Measurements from ENCODE around the gene ERCC5. TPM values are rescaled to one million over a fixed set of nuclear protein-coding genes. Genes with fewer than 3 reads are reported as not detected.

Gene ERCC5
- total and polyA plus RNA-seq, 2 of the 8 experiments (the other 6 are each of a cell fraction or from before 2014, with no cell fraction given), result 3.8 to 24.4 TPM

- FAIRE-seq (no peak), DNase-seq (ENCODE audit: low read depth in 1 of 2, low spot score in 2 of 2) (no peak)
- H4K8ac ChIP-seq (ENCODE audit: extremely low read depth, insufficient read depth, low read length), result no peak overlapping the region
- H3K14ac ChIP-seq (ENCODE audit: insufficient read length), result no peak overlapping the region
- H2BK12ac ChIP-seq (ENCODE audit: low read depth, low read length), result no peak overlapping the region
- H3K79me1 ChIP-seq (ENCODE audit: low read depth, low read length), result no peaks in the 10 kb centered on the region
- no peak overlapping the region for H4K91ac ChIP-seq (replicated peaks; ENCODE audit: insufficient read length, low read length)
- no peak overlapping the region for H3K9ac ChIP-seq (replicated peaks in 1 of 4; ENCODE audit: extremely low read depth in 1 of 4, low read depth in 3 of 4, low read length in 3 of 4)
- no peaks in the 10 kb centered on the region for H4K20me1 ChIP-seq (replicated peaks in 1 of 2; ENCODE audit: control insufficient read depth in 1 of 2, insufficient read depth in 2 of 2, low read length in 2 of 2)
- no peak overlapping the region for H2BK15ac ChIP-seq (ENCODE audit: low read length)
- TF ChIP-seq HDAC2 (IDR thresholded peaks at IDR 0.05; ENCODE audit: borderline replicate concordance in 1 of 2, low read depth in 2 of 2, low read length in 2 of 2) (no peak), YY1 (IDR thresholded peaks at IDR 0.05; ENCODE audit: low read depth, low read length) (no peak), SP4 (IDR thresholded peaks at IDR 0.05; ENCODE audit: low read length) (no peak), TEAD4 (IDR thresholded peaks at IDR 0.05; ENCODE audit: low read depth, low read length) (no peak), NRF1 (IDR thresholded peaks at IDR 0.05; ENCODE audit: low read depth, low read length) (no peak), POU5F1 (IDR thresholded peaks at IDR 0.05; ENCODE audit: low read depth, low read length) (no peak), GABPA (IDR thresholded peaks at IDR 0.05; ENCODE audit: borderline replicate concordance, insufficient read depth, low read length) (no peak), RXRA (IDR thresholded peaks at IDR 0.05; ENCODE audit: insufficient read depth, low read depth, low read length) (no peak), POLR2A (IDR thresholded peaks at IDR 0.05; ENCODE audit: control extremely low read depth in 1 of 2, low read depth in 2 of 2, low read length in 2 of 2) (no peak), BACH1 (IDR thresholded peaks at IDR 0.05; ENCODE audit: low read length) (no peak), EZH2 (IDR thresholded peaks at IDR 0.05; ENCODE audit: low read depth, low read length, severe bottlenecking) (no peak), POLR2AphosphoS5 (IDR thresholded peaks at IDR 0.05; ENCODE audit: low read depth, low read length) (no peak), CTBP2 (IDR thresholded peaks at IDR 0.05; ENCODE audit: borderline replicate concordance, insufficient read depth, insufficient read length, low read length) (no peak)
- H3K9me3 ChIP-seq (ENCODE audit: insufficient read depth in 2 of 2, low read depth in 1 of 2, low read length in 1 of 2), result peaks cover 0 to 2% of the 10 kb centered on the region in 2 experiments; a peak in 1 of 4 replicates
- ChIA-PET CTCF (ENCODE audit: partially characterized antibody) (interaction anchor here (0.9 to 5.2 kb wide), 23 partner anchors 9 to 1480 kb away, joined by 3 to 39 read pairs (median 5); no protein-coding TSS in a partner anchor), POLR2A (ENCODE audit: partially characterized antibody) (no interaction called here)
- no peak overlapping the region for H3K23ac ChIP-seq (ENCODE audit: insufficient read length)
- no peak overlapping the region for H4K5ac ChIP-seq (ENCODE audit: insufficient read length, low read depth, low read length)
- H2BK5ac ChIP-seq (ENCODE audit: low read depth, low read length), result no peak overlapping the region
- no peak overlapping the region for H3K27ac ChIP-seq (ENCODE audit: low read depth, low read length)
- 86% methylated on average over 3 of the region's 3 CpGs; no CpG with 5 or more reads in 1 of the 2 experiments for WGBS, 2 experiments (ENCODE audit: extremely low coverage in 1 of 2, insufficient coverage in 1 of 2, insufficient read length in 1 of 2, insufficient replicate concordance in 2 of 2, low coverage in 1 of 2, low lambda C conversion rate in 2 of 2, missing lambda C conversion rate in 1 of 2)
- H2AK5ac ChIP-seq (ENCODE audit: low read depth, low read length), result no peak overlapping the region
- no peak overlapping the region for H3K4ac ChIP-seq (replicated peaks; ENCODE audit: insufficient read length, low read depth, low read length)
- H3K27me3 ChIP-seq (replicated peaks in 1 of 4; ENCODE audit: control insufficient read depth in 3 of 4, extremely low read depth in 1 of 4, insufficient read depth in 3 of 4, low read length in 3 of 4), result no peaks in the 10 kb centered on the region
- no peak overlapping the region for H2BK20ac ChIP-seq (ENCODE audit: low read length)
- H3K56ac ChIP-seq (replicated peaks; ENCODE audit: insufficient read length, low read depth, low read length), result no peak overlapping the region
- no peak overlapping the region for H2AFZ ChIP-seq (ENCODE audit: low read length)
- H3K18ac ChIP-seq (ENCODE audit: extremely low read depth, low read length), result no peak overlapping the region
- H3K4me1 ChIP-seq (replicated peaks in 1 of 4; ENCODE audit: control insufficient read depth in 3 of 4, insufficient read depth in 4 of 4, low read length in 3 of 4), result no peaks in the 10 kb centered on the region
- no peaks in the 10 kb centered on the region; the same call in 1 of the 2 replicates for H3K23me2 ChIP-seq (ENCODE audit: low read depth, low read length)
- no peak overlapping the region for H3K4me2 ChIP-seq (ENCODE audit: insufficient read depth in 1 of 2, low read depth in 2 of 2, low read length in 2 of 2)
- H3K4me3 ChIP-seq (ENCODE audit: extremely low read depth in 1 of 4, insufficient read depth in 2 of 4, low read depth in 3 of 4, low read length in 4 of 4), result no peak overlapping the region
- H2BK120ac ChIP-seq (replicated peaks; ENCODE audit: low read depth, low read length), result no peak overlapping the region
- no peaks in the 10 kb centered on the region for H3K79me2 ChIP-seq (ENCODE audit: control insufficient read depth in 1 of 2, insufficient read depth in 2 of 2, low read length in 2 of 2)
- no peaks in the 10 kb centered on the region for H3K36me3 ChIP-seq (ENCODE audit: control insufficient read depth in 2 of 4, insufficient read depth in 4 of 4, low read length in 3 of 4)
Measured at GRCh38 chr13:102915393-102915930, 69.6 kb downstream of the ERCC5 start.
